ENCODE results near the gene PDCD6IP.

DNA sequence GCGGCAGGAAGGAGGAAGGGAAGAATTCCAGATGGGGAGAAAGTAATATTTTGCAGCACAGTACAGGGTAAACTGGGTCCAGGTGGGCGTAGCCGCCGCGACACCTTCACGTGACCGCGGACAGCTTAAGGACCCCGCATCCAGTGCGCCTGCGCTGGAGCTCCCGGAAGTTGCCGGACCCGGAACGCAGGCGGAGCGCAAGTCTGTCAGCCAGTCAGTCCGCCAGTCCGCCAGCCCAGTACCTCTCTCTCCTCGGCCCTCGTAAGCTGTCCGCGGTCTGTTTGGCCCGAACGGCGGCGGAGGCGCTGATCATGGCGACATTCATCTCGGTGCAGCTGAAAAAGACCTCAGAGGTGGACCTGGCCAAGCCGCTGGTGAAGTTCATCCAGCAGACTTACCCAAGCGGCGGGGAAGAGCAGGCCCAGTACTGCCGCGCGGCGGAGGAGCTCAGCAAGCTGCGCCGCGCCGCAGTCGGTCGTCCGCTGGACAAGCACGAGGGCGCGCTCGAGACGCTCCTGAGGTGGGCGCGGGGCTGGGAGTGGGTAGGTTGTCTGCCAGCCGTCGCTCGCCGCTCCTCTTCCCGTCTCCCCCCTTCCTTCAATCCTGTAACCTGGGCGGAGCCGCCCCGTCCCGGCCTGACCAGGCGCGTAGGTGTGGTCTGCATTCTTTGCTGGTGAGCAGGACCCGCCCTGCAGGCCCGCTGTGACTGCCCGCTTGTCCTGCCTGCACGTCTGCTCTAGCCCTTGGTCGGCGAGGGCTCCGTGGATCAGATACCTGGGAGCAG, at the start of gene PDCD6IP:
- TF ChIP-seq, protein P1, sequence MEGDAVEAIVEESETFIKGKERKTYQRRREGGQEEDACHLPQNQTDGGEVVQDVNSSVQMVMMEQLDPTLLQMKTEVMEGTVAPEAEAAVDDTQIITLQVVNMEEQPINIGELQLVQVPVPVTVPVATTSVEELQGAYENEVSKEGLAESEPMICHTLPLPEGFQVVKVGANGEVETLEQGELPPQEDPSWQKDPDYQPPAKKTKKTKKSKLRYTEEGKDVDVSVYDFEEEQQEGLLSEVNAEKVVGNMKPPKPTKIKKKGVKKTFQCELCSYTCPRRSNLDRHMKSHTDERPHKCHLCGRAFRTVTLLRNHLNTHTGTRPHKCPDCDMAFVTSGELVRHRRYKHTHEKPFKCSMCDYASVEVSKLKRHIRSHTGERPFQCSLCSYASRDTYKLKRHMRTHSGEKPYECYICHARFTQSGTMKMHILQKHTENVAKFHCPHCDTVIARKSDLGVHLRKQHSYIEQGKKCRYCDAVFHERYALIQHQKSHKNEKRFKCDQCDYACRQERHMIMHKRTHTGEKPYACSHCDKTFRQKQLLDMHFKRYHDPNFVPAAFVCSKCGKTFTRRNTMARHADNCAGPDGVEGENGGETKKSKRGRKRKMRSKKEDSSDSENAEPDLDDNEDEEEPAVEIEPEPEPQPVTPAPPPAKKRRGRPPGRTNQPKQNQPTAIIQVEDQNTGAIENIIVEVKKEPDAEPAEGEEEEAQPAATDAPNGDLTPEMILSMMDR (IDR thresholded peaks at IDR 0.05): peak in 1 of 4 experiments; percentile 37
- peak; percentile 87 to 95 (median 94) for TF ChIP-seq POLR2AphosphoS5 (IDR thresholded peaks at IDR 0.05)
